Ishikawa (cell line): Measurements from ENCODE around the gene SLC39A10.

Experiments used
- CEBPB ChIP-seq: IDR thresholded peaks from 2 replicates; pipeline ENCODE4 v1.6.1; 2012
- CREB1 ChIP-seq: IDR thresholded peaks from 2 replicates; pipeline ENCODE4 v1.6.1; 2012; ENCODE audit warnings: low read depth
- EGR1 ChIP-seq: IDR thresholded peaks from 2 replicates; pipeline ENCODE4 v1.6.1; 2012
- EP300 ChIP-seq: IDR thresholded peaks from 2 replicates; pipeline ENCODE4 v1.6.1; 2012; ENCODE audit warnings: borderline replicate concordance
- FOXM1 ChIP-seq: IDR thresholded peaks from 2 replicates; pipeline ENCODE4 v1.6.1; 2012; ENCODE audit warnings: low read depth, borderline replicate concordance
- MAX ChIP-seq: IDR thresholded peaks from 2 replicates; pipeline ENCODE4 v1.6.1; 2012
- NFIC ChIP-seq: IDR thresholded peaks from 2 replicates; pipeline ENCODE4 v1.6.1; 2012
- RAD21 ChIP-seq: IDR thresholded peaks from 2 replicates; pipeline ENCODE4 v1.6.1; 2012; ENCODE audit warnings: low read depth
- REST ChIP-seq: IDR thresholded peaks from 2 replicates; pipeline ENCODE4 v1.6.1; 2012; ENCODE audit warnings: low read depth, mild to moderate bottlenecking
- TAF1 ChIP-seq: IDR thresholded peaks from 2 replicates; pipeline ENCODE4 v1.6.1; 2012; ENCODE audit warnings: low read depth, mild to moderate bottlenecking
- TCF12 ChIP-seq: IDR thresholded peaks from 2 replicates; pipeline ENCODE4 v1.6.1; 2012; ENCODE audit warnings: low read depth
- TEAD4 ChIP-seq: IDR thresholded peaks from 2 replicates; pipeline ENCODE4 v1.6.1; 2012
- USF1 ChIP-seq: IDR thresholded peaks from 2 replicates; pipeline ENCODE4 v1.6.1; 2012
- YY1 ChIP-seq: IDR thresholded peaks from 2 replicates; pipeline ENCODE4 v1.6.1; 2012; ENCODE audit warnings: low read depth
- ZBTB7A ChIP-seq: IDR thresholded peaks from 2 replicates; pipeline ENCODE4 v1.6.1; 2012; ENCODE audit warnings: low read depth

The SLC39A10 gene

GRCh38 chr2:195670191-195670590 lies 13.2 kb downstream of the SLC39A10 start:
- TF ChIP-seq TEAD4 (no peak), CREB1 (no peak), FOXM1 (no peak), TAF1 (no peak), TCF12 (no peak), ZBTB7A (no peak), RAD21 (no peak), EP300 (no peak), CEBPB (no peak), MAX (no peak), USF1 (no peak)

GRCh38 chr2:195671563-195671962 lies 14.5 kb downstream of the SLC39A10 start:
- TF ChIP-seq ZBTB7A (no peak), NFIC (no peak), EGR1 (no peak), RAD21 (no peak), MAX (no peak), CREB1 (no peak), FOXM1 (no peak), REST (no peak), YY1 (no peak), USF1 (no peak)

GRCh38 chr2:195672674-195673073 lies 15.6 kb downstream of the SLC39A10 start:
- TF ChIP-seq EP300 (no peak), RAD21 (peak; percentile 28; the same call in 1 of the 2 replicates), TAF1 (no peak), MAX (no peak), YY1 (no peak)

GRCh38 chr2:195674491-195675221 lies 17.6 kb downstream of the SLC39A10 start:
- no peak for TF ChIP-seq NFIC
- no peak for TF ChIP-seq EGR1
- no peak for TF ChIP-seq YY1
- no peak for TF ChIP-seq RAD21
- TF ChIP-seq REST: no peak
- no peak for TF ChIP-seq EP300
- no peak for TF ChIP-seq TEAD4
- no peak for TF ChIP-seq CEBPB
- no peak for TF ChIP-seq USF1
- no peak for TF ChIP-seq CREB1
- TF ChIP-seq ZBTB7A: no peak
- TF ChIP-seq TCF12: no peak
- TF ChIP-seq MAX: no peak
- TF ChIP-seq FOXM1: no peak
- no peak for TF ChIP-seq TAF1

GRCh38 chr2:195675783-195676427 lies 18.9 kb downstream of the SLC39A10 start:
- TF ChIP-seq RAD21 (no peak), EGR1 (no peak), CEBPB (no peak), TEAD4 (no peak), TCF12 (no peak)
